Stomach (tissue), 9 donors: ENCODE results near the gene LTF. TPM values are rescaled to one million over a fixed set of nuclear protein-coding genes. Genes with fewer than 3 reads are reported as not detected.

ENCODE experiments used
- DNase-seq, 2 donors: peaks; one replicate each; pipeline versions ENCODE4 v3.0.0 to v3.0.0-alpha.2; 2013 to 2019
- H3K27ac ChIP-seq, 5 donors: fragments of 200-600 bp in 4 of 5; sonication (generic) in 4 of 5; one replicate each; pipeline ENCODE4 v1.5.1; 2013 to 2019; ENCODE audit warnings: mild to moderate bottlenecking in 1 of 5, moderate library complexity in 1 of 5
- H3K27me3 ChIP-seq, 3 donors: fragments of 200-600 bp; sonication (generic); one replicate each; pipeline ENCODE4 v1.5.1; 2017 to 2019; ENCODE audit warnings: mixed run types in 1 of 3
- H3K36me3 ChIP-seq, 4 donors: fragments of 200-600 bp; sonication (generic); 1 replicate in 3 of 4; 2 replicates in 1 of 4; pipeline ENCODE4 v1.5.1; 2016 to 2019
- H3K4me1 ChIP-seq, 4 donors: fragments of 200-600 bp; sonication (generic); one replicate each; pipeline ENCODE4 v1.5.1; 2016 to 2019
- H3K4me3 ChIP-seq, 4 donors: fragments of 200-600 bp; sonication (generic) in 3 of 4; one replicate each; pipeline ENCODE4 v1.5.1; 2016 to 2019; ENCODE audit warnings: mild to moderate bottlenecking in 1 of 4
- H3K9me3 ChIP-seq, 4 donors: fragments of 200-600 bp; sonication (generic); one replicate each; pipeline ENCODE4 v1.5.1; 2016 to 2019
- CTCF ChIP-seq, 7 experiments: fragments of 450-650 bp in 4 of 7; fragments of 200-600 bp in 3 of 7; sonication (generic) in 3 of 7; IDR thresholded peaks; one replicate each; pipeline ENCODE4 v1.5.1; 2016 to 2019; ENCODE audit warnings: antibody characterized with exemption in 7 of 7, control low read depth in 2 of 7, mild to moderate bottlenecking in 1 of 7
- EP300 ChIP-seq: sonication (generic); formaldehyde crosslinking; IDR thresholded peaks from one replicate; pipeline ENCODE4 v1.6.1; 2017; ENCODE audit warnings: antibody characterized with exemption
- POLR2A ChIP-seq, 4 donors: fragments of 450-650 bp; IDR thresholded peaks; one replicate each; pipeline ENCODE4 v1.6.1; 2016; ENCODE audit warnings: antibody characterized with exemption in 4 of 4, control low read depth in 2 of 4, mild to moderate bottlenecking in 1 of 4, moderate library complexity in 1 of 4
- POLR2AphosphoS5 ChIP-seq, 3 donors: sonication (generic); formaldehyde crosslinking; IDR thresholded peaks; one replicate each; pipeline ENCODE4 v1.6.1; 2016; ENCODE audit warnings: antibody characterized with exemption in 3 of 3
- WGBS, 5 donors: extraction: QIAGEN DNeasy Blood & Tissue Kit in 3 of 5; methylation state at CpG; one replicate each; pipeline versions ENCODE4 v1.1.5 to v1.1.7; 2013 to 2018; 5-methylcytosine and 5-hydroxymethylcytosine counted together
- intact Hi-C: fragments of 100-400 bp; cut with DNase I; formaldehyde crosslinking; loops from one replicate; pipeline ENCODE4 v1.15.1; 2023; ENCODE audit warnings: low total_unique reads
- polyA plus RNA-seq, 3 donors: library from polyadenylated mRNA; stranded (reverse); fragments of 200-250 nt; gene quantifications; one replicate each; pipeline ENCODE4 v1.2.3, GENCODE V29; 2013
- total RNA-seq, 5 donors: library from RNA; depleted of rRNA; stranded (reverse); fragments of >200 nt; gene quantifications; one replicate each; pipeline versions ENCODE4 v1.1.0 to v1.2.3, GENCODE V29; 2014 to 2016
- donor health status: healthy with polysubstance abuse.
- donor health status: Bipolar disorder and iron deficiency.
- donor health status: healthy.

LTF gene
- total and polyA plus RNA-seq, 8 donors = 0.58 to 1,112 (median 106) TPM

GRCh38 chr3:46456118-46456517, 8.6 kb downstream of the LTF start:
- peaks cover 0 to 11% (median 0%) of the 10 kb centered on the region in 4 donors for H3K36me3 ChIP-seq
- peaks cover 0 to 6% (median 0%) of the 10 kb centered on the region in 4 donors for H3K9me3 ChIP-seq
- no peak for TF ChIP-seq CTCF (IDR thresholded peaks at IDR 0.05)
- TF ChIP-seq EP300 = no peak
- no peak for TF ChIP-seq POLR2A (IDR thresholded peaks at IDR 0.05)
- TF ChIP-seq POLR2AphosphoS5 (IDR thresholded peaks at IDR 0.05) = no peak
- WGBS, 5 donors = 90 to 95% (median 94%) methylated on average over 12 to 14 of the region's 14 CpGs
- H3K27me3 ChIP-seq = no peaks in the 10 kb centered on the region
- H3K4me1 ChIP-seq = no peaks in the 10 kb centered on the region
- H3K27ac ChIP-seq = no peak overlapping the region
- no peak overlapping the region for H3K4me3 ChIP-seq
- intact Hi-C loops = no loop called here
- no peak for DNase-seq

- intact Hi-C loops = no loop called here
Observed at GRCh38 chr3:46455231-46456115, 9.2 kb downstream of the LTF start.

GRCh38 chr3:46454606-46455005, 10.1 kb downstream of the LTF start:
- TF ChIP-seq POLR2A (IDR thresholded peaks at IDR 0.05) (no peak), EP300 (no peak), CTCF (IDR thresholded peaks at IDR 0.05) (no peak), POLR2AphosphoS5 (IDR thresholded peaks at IDR 0.05) (no peak)
- DNase-seq = no peak
- no peaks in the 10 kb centered on the region for H3K27me3 ChIP-seq
- H3K36me3 ChIP-seq = peaks cover 0 to 12% (median 0%) of the 10 kb centered on the region in 4 donors
- no peak overlapping the region for H3K27ac ChIP-seq
- no peaks in the 10 kb centered on the region for H3K4me1 ChIP-seq
- intact Hi-C loops = no loop called here
- WGBS, 5 donors = 81 to 88% (median 84%) methylated on average over 7 of the region's 7 CpGs
- H3K9me3 ChIP-seq = no peaks in the 10 kb centered on the region
- no peak overlapping the region for H3K4me3 ChIP-seq

More at GRCh38 chr3:46455231-46456115, 9.2 kb downstream of the LTF start:
- Histone ChIP-seq H3K4me3 (no peak overlapping the region), H3K4me1 (no peaks in the 10 kb centered on the region), H3K9me3 (no peaks in the 10 kb centered on the region), H3K27ac (no peak overlapping the region), H3K27me3 (no peaks in the 10 kb centered on the region), H3K36me3 (peaks cover 0 to 11% (median 0%) of the 10 kb centered on the region in 4 donors)
- DNase-seq = no peak
- 83 to 89% (median 87%) methylated on average over 15 to 21 of the region's 21 CpGs for WGBS, 5 donors
- TF ChIP-seq EP300 = no peak
- TF ChIP-seq POLR2A (IDR thresholded peaks at IDR 0.05) = no peak
- TF ChIP-seq POLR2AphosphoS5 (IDR thresholded peaks at IDR 0.05) = no peak
- no peak for TF ChIP-seq CTCF (IDR thresholded peaks at IDR 0.05)

GRCh38 chr3:46454209-46454595, 10.5 kb downstream of the LTF start:
- no peak for TF ChIP-seq EP300
- no peak for TF ChIP-seq CTCF (IDR thresholded peaks at IDR 0.05)
- TF ChIP-seq POLR2A (IDR thresholded peaks at IDR 0.05) = no peak
- TF ChIP-seq POLR2AphosphoS5 (IDR thresholded peaks at IDR 0.05) = no peak
- intact Hi-C loops = no loop called here
- 32 to 56% (median 37%) methylated on average over 3 of the region's 3 CpGs for WGBS, 5 donors
- Histone ChIP-seq H3K27ac (no peak overlapping the region), H3K9me3 (no peaks in the 10 kb centered on the region), H3K4me1 (no peaks in the 10 kb centered on the region), H3K4me3 (no peak overlapping the region), H3K27me3 (no peaks in the 10 kb centered on the region), H3K36me3 (peaks cover 0 to 16% (median under 1%) of the 10 kb centered on the region in 4 donors)
- DNase-seq = no peak
